Measurements from ENCODE around the gene MRPL34. TPM values are rescaled to one million over a fixed set of nuclear protein-coding genes. Genes with fewer than 3 reads are reported as not detected.
A peak's percentile ranks its signal among the peaks of the same experiment; 100 is the strongest.

The MRPL34 gene
- 28.3 TPM for total RNA-seq
- polyA plus RNA-seq (ENCODE audit: insufficient read depth in 1 of 8, insufficient read length in 8 of 8, low replicate concordance in 1 of 8), result 10 to 100 TPM; 25.0 to 43.0 (median 36.4) TPM
- long read RNA-seq, donor 1, transcript MRPL34-201 (2 exons, 968 nt), result major isoform, 10 of 10 reads
- long read RNA-seq, donor 1, partial matches to known transcripts, result 0 of 10 reads
- long read RNA-seq, donor 1, other reads (novel, unspliced or antisense), result 0 of 10 reads
- long read RNA-seq, donor 2, partial matches to known transcripts, result 11 of 15 reads
- long read RNA-seq, donor 2, other reads (novel, unspliced or antisense), result 0 of 15 reads
- long read RNA-seq, donor 3, transcript MRPL34-201 (2 exons, 968 nt), result major isoform, 24 of 47 reads
- long read RNA-seq, donor 3, partial matches to known transcripts, result 22 of 47 reads
- long read RNA-seq, donor 3, other reads (novel, unspliced or antisense), result 0 of 47 reads
- long read RNA-seq, donor 4, transcript MRPL34-201 (2 exons, 968 nt), result major isoform, 24 of 24 reads
- long read RNA-seq, donor 4, partial matches to known transcripts, result 0 of 24 reads
- long read RNA-seq, donor 4, other reads (novel, unspliced or antisense), result 0 of 24 reads
- long read RNA-seq, donor 5, transcript MRPL34-203 (3 exons, 863 nt), result minor isoform, 6 of 73 reads
- long read RNA-seq, donor 5, transcript MRPL34-201 (2 exons, 968 nt), result major isoform, 67 of 73 reads
- long read RNA-seq, donor 5, partial matches to known transcripts, result 0 of 73 reads
- long read RNA-seq, donor 5, other reads (novel, unspliced or antisense), result 0 of 73 reads
- long read RNA-seq, donor 6, transcript MRPL34-201 (2 exons, 968 nt), result major isoform, 51 of 51 reads
- long read RNA-seq, donor 6, partial matches to known transcripts, result 0 of 51 reads
- long read RNA-seq, donor 6, other reads (novel, unspliced or antisense), result 0 of 51 reads
- long read RNA-seq, donor 7, transcript MRPL34-201 (2 exons, 968 nt), result major isoform, 24 of 26 reads
- long read RNA-seq, donor 7, partial matches to known transcripts, result 0 of 26 reads
- long read RNA-seq, donor 7, other reads (novel, unspliced or antisense), result 0 of 26 reads
- long read RNA-seq, donor 8, transcript MRPL34-201 (2 exons, 968 nt), result major isoform, 19 of 19 reads
- long read RNA-seq, donor 8, partial matches to known transcripts, result 0 of 19 reads
- long read RNA-seq, donor 8, other reads (novel, unspliced or antisense), result 0 of 19 reads
- long read RNA-seq, donor 9, transcript MRPL34-201 (2 exons, 968 nt), result major isoform, 23 of 23 reads
- long read RNA-seq, donor 9, partial matches to known transcripts, result 0 of 23 reads
- long read RNA-seq, donor 9, other reads (novel, unspliced or antisense), result 0 of 23 reads
- long read RNA-seq, donor 10, transcript MRPL34-201 (2 exons, 968 nt), result major isoform, 46 of 114 reads
- long read RNA-seq, donor 10, partial matches to known transcripts, result 68 of 114 reads
- long read RNA-seq, donor 10, other reads (novel, unspliced or antisense), result 0 of 114 reads
- long read RNA-seq, donor 11, transcript MRPL34-201 (2 exons, 968 nt), result major isoform, 28 of 97 reads
- long read RNA-seq, donor 11, partial matches to known transcripts, result 61 of 97 reads
- long read RNA-seq, donor 11, other reads (novel, unspliced or antisense), result 8 of 97 reads

DNA sequence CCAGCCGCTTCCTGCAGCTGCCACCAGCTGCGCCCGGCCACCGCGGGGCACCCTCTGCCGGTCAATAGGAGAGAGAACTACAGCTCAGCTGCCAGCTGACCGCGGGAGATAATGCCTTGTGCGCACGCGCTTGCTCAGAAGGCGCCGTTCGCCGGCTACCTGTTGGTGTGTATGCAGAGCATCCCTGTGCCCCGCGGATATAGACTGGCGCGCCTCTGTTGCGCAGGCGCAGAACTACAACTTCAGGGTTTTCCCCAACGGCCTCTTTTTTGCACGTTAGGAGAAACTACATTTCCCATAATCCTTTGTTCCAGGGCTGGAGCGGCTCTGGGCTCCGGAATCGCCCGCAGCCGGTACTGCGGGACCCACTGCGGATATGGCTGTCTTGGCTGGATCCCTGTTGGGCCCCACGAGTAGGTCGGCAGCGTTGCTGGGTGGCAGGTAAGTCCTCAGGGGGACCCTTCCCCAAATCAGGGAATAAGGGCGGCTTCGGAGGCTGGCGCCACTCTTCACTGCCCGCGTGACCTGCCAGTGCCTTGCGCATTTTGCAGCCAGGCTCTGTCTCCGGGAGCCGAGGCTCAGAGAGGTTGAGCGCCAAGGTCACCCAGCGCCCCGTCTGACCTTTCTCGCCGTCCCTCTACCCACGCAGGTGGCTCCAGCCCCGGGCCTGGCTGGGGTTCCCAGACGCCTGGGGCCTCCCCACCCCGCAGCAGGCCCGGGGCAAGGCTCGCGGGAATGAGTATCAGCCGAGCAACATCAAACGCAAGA, at the start of gene MRPL34:
Gene MRPL34 (plus strand): TSS at position 356 of the 768 bp plus-strand sequence. CDS start 21 bp downstream, at position 377.
- H3K27me3 ChIP-seq (ENCODE audit: control insufficient read depth, insufficient read depth, low read length), result no peaks in the 10 kb centered on the region
- peak within 1 kb of the TSS; percentile 74 for H3K27ac ChIP-seq (ENCODE audit: low read length)
- DNase-seq, result peak; percentile 98
- WGBS (ENCODE audit: insufficient coverage), result 0% methylated on average over 51 of the region's 55 CpGs
- no peaks in the 10 kb centered on the region for H3K9me3 ChIP-seq (replicated peaks; ENCODE audit: control insufficient read depth, low read depth, low read length)
- H3K4me1 ChIP-seq (ENCODE audit: control insufficient read depth, insufficient read depth, low read length), result peaks cover 41% of the 10 kb centered on the region
- no peaks in the 10 kb centered on the region for H3K36me3 ChIP-seq (ENCODE audit: control insufficient read depth, insufficient read depth, low read length)
- peak within 1 kb of the TSS; percentile 50 for H3K4me3 ChIP-seq (ENCODE audit: low read length)

DNA sequence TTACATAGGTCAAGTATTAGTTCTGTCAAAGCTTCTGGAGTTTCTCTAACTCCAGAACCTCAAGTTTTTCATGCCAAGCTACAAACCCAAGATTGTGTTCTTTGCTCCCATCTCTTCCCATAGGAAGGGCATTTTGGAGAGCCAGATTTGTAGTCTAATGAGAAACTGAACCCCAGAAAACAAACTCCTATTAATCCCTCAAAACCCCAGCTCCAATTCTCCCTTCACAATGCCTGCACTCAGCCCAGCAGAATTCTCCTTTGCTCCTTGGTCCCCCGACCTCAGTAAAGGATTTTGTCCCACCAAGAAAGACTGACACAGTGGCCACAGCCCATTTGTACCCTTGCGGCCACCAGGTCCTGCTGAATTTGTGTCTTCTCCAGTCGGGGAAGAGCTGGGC, 49.5 kb upstream of the MRPL34 start:
- WGBS (ENCODE audit: insufficient coverage), result 76% methylated on average over 3 of the region's 3 CpGs
- Histone ChIP-seq H3K4me1 (ENCODE audit: control insufficient read depth, insufficient read depth, low read length) (no peaks in the 10 kb centered on the region), H3K27me3 (ENCODE audit: control insufficient read depth, insufficient read depth, low read length) (peaks cover 6% of the 10 kb centered on the region), H3K4me3 (ENCODE audit: low read length) (no peak overlapping the region), H3K9me3 (replicated peaks; ENCODE audit: control insufficient read depth, low read depth, low read length) (peaks cover 12% of the 10 kb centered on the region), H3K36me3 (ENCODE audit: control insufficient read depth, insufficient read depth, low read length) (no peaks in the 10 kb centered on the region), H3K27ac (ENCODE audit: low read length) (no peak overlapping the region)
- no peak for DNase-seq

DNA sequence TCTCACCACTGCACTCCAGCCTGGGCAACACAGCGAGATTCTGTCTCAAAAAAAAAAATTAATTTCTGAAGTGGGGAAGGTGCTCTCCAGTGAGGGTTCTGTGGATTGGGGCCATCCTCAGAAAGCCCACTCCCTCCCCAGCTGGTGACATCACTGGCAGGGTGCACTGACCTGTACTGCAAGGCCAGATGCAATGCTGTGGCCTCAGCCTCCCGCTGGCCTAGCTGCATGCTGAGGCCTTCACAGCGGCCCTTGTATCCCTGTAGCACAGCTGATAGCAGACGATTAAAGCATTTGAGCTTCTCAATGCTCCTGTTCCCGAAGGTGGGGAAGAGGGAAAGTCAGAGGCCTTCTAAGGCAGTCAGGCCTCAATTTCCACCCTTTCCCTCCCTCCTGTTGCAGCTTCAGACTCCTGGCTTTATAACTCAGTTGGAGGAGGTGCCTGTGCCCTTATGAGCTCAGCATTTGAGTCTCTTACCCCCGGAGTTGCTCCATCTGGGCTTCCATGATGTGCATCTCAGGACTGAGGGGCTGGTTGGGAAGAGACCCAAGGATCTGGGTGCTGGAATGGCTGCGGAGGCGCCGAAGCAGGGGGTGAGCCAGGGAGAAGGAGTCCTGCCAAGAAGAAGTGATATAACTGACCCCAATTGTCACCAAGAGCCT, 46.4 kb upstream of the MRPL34 start:
- no peak for DNase-seq
- Histone ChIP-seq H3K4me3 (ENCODE audit: low read length) (no peak overlapping the region), H3K27me3 (ENCODE audit: control insufficient read depth, insufficient read depth, low read length) (peaks cover 6% of the 10 kb centered on the region), H3K4me1 (ENCODE audit: control insufficient read depth, insufficient read depth, low read length) (no peaks in the 10 kb centered on the region), H3K9me3 (replicated peaks; ENCODE audit: control insufficient read depth, low read depth, low read length) (peaks cover 12% of the 10 kb centered on the region), H3K27ac (ENCODE audit: low read length) (no peak overlapping the region), H3K36me3 (ENCODE audit: control insufficient read depth, insufficient read depth, low read length) (no peaks in the 10 kb centered on the region)
- WGBS (ENCODE audit: insufficient coverage), result 98% methylated on average over 4 of the region's 9 CpGs

DNA sequence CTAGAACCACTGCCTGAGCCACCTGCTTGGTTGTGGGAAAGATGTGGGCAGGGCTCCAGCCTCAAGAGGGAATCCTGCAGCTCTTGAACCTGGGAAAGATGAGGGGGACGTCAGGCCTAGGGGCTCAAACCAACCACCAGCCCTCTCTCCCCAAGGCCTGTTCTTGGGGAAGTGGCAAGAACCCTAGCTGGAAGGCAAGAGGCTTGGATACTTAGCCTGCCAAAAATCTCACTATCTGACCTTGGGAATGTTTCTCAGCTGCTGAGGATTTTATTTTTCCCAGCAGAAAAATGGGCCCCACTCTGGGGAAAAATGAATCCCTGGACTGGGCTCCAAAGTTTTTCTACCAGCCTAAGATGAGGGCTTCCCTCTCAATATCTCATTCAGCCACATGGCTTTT, 45.7 kb upstream of the MRPL34 start:
- no peak overlapping the region for H3K27ac ChIP-seq (ENCODE audit: low read length)
- peaks cover 12% of the 10 kb centered on the region for H3K9me3 ChIP-seq (replicated peaks; ENCODE audit: control insufficient read depth, low read depth, low read length)
- no peaks in the 10 kb centered on the region for H3K36me3 ChIP-seq (ENCODE audit: control insufficient read depth, insufficient read depth, low read length)
- H3K27me3 ChIP-seq (ENCODE audit: control insufficient read depth, insufficient read depth, low read length), result peaks cover 6% of the 10 kb centered on the region
- no CpG with 5 or more reads among the region's 1 CpG for WGBS (ENCODE audit: insufficient coverage)
- peaks cover 4% of the 10 kb centered on the region for H3K4me1 ChIP-seq (ENCODE audit: control insufficient read depth, insufficient read depth, low read length)
- no peak for DNase-seq
- no peak overlapping the region for H3K4me3 ChIP-seq (ENCODE audit: low read length)

DNA sequence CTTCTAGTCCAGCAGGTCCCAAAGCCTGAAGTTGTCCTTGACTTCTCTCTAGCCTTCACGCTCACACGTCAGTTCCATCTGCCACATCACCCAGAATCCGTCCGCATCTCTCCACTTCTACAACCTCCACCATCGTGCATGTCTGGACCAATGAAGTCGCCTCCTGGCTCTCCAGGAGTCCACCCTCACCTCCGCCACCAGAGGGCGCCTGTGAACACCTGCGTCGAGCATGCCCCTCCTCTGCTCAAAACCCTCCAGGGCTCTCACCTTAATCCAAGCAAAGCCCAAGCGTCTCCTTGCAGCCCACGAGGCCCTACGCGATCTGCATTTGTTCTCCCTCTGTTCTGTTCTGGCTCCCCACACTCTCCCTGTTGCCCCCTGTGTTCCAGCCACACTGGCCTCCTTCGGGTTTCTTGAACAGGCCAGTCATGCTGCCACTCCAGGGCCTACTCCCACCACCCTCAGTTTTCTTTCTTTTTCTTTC, 44.8 kb upstream of the MRPL34 start:
- DNase-seq, result no peak
- H3K27ac ChIP-seq (ENCODE audit: low read length), result no peak overlapping the region
- WGBS (ENCODE audit: insufficient coverage), result 27% methylated on average over 15 of the region's 15 CpGs
- H3K27me3 ChIP-seq (ENCODE audit: control insufficient read depth, insufficient read depth, low read length), result peaks cover 6% of the 10 kb centered on the region
- peaks cover 12% of the 10 kb centered on the region for H3K9me3 ChIP-seq (replicated peaks; ENCODE audit: control insufficient read depth, low read depth, low read length)
- no peaks in the 10 kb centered on the region for H3K36me3 ChIP-seq (ENCODE audit: control insufficient read depth, insufficient read depth, low read length)
- no peak overlapping the region for H3K4me3 ChIP-seq (ENCODE audit: low read length)
- peaks cover 5% of the 10 kb centered on the region for H3K4me1 ChIP-seq (ENCODE audit: control insufficient read depth, insufficient read depth, low read length)

DNA sequence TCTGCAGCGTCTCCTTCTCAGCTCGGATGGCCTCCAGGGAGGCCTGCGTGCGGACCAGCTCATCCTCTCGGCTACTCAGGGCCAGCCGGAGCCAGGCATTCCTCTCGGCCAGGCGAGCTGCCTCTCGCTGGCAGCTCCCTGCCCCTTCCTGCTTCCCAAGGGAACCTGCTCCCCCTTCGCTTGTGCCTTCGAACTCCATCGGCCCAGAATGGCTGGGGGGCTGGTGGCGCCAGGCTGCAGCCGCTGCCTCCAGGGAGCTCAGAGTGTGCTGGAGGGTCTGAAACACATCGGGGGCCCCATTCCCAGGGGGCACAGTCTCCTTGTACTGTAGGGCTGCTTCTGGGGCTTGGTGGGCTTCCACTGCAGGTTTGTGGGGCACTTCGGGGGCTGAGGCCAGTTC, 43.1 kb upstream of the MRPL34 start:
- no peak overlapping the region for H3K4me3 ChIP-seq (ENCODE audit: low read length)
- H3K4me1 ChIP-seq (ENCODE audit: control insufficient read depth, insufficient read depth, low read length), result peaks cover 9% of the 10 kb centered on the region
- no peak for DNase-seq
- H3K36me3 ChIP-seq (ENCODE audit: control insufficient read depth, insufficient read depth, low read length), result no peaks in the 10 kb centered on the region
- no peak overlapping the region for H3K27ac ChIP-seq (ENCODE audit: low read length)
- peaks cover 12% of the 10 kb centered on the region for H3K9me3 ChIP-seq (replicated peaks; ENCODE audit: control insufficient read depth, low read depth, low read length)
- H3K27me3 ChIP-seq (ENCODE audit: control insufficient read depth, insufficient read depth, low read length), result peaks cover 4% of the 10 kb centered on the region
- 51% methylated on average over 16 of the region's 16 CpGs for WGBS (ENCODE audit: insufficient coverage)

DNA sequence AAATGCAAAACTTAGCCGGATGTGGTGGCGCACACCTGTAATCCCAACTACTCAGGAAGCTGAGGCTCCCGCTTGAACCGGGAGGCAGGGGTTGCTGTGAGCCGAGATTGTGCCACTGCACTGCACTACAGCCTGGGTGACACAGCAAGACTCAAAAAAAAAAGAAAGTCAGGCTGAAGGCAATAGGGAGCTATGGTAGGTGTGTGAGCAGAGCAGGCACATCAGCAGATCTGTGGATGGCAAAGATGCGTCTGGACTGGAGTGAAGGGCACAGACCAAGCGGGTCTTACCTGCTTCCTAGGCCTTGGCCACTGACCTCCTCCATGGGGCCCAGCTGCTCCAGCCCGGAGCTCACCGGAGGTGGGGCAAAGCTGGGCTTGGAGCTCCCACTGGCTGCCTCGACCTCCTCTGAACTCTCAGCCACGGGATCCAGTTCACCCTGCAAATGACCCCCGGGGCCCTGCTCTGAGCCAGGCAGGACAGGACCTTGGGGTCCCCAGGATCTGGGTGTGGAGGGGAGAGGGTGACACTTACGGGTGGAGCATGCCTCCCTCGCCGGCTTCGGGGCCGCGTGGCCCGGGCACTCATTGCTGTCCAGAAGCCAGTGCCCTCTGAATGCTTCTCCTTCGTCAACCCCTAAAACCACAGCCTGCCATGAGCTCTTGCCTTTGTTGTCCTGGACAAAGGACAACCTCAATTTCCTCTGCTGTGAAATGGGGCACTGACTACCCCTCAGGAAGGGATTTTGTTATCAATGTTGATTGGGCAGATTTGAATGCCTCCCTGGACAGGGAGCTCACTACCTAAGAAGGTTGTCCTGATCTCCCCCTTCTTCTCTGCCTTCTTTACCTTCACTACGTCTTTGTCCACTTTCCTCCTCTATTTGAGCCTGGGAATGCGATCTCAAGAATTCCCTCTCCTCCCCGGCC, 41.7 kb upstream of the MRPL34 start:
- no peak for DNase-seq
- H3K36me3 ChIP-seq (ENCODE audit: control insufficient read depth, insufficient read depth, low read length), result peaks cover 4% of the 10 kb centered on the region
- peaks cover 4% of the 10 kb centered on the region for H3K27me3 ChIP-seq (ENCODE audit: control insufficient read depth, insufficient read depth, low read length)
- 78% methylated on average over 14 of the region's 23 CpGs for WGBS (ENCODE audit: insufficient coverage)
- H3K4me1 ChIP-seq (ENCODE audit: control insufficient read depth, insufficient read depth, low read length), result peaks cover 15% of the 10 kb centered on the region
- peak overlapping the region; percentile 62 for H3K27ac ChIP-seq (ENCODE audit: low read length)
- H3K9me3 ChIP-seq (replicated peaks; ENCODE audit: control insufficient read depth, low read depth, low read length), result peaks cover 10% of the 10 kb centered on the region
- H3K4me3 ChIP-seq (ENCODE audit: low read length), result peak overlapping the region; percentile 38

DNA sequence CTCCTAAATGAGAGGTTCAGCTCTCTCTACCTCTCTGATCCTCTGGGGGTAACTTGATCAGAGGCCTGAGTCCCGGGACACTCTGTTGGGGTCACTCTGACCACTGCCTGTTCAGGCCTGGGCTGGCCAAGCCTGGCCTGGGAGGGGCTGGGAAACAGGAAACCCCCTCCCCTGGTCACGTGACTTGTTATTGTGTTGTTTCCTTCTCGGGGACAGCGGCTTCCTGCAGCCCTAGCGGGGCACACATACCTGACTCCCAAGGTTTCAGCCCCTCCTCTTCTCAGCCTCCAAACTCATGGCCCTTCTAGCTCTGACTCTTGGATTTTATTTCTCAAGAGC, 41.1 kb upstream of the MRPL34 start, which contains the start of gene USHBP1:
Gene USHBP1 (minus strand): TSS at position 105 of the 339 bp plus-strand sequence. CDS start 446 bp downstream, outside the sequence.
- Histone ChIP-seq H3K27me3 (ENCODE audit: control insufficient read depth, insufficient read depth, low read length) (no peaks in the 10 kb centered on the region), H3K27ac (ENCODE audit: low read length) (peak within 1 kb of the TSS; percentile 62), H3K4me3 (ENCODE audit: low read length) (peak within 1 kb of the TSS; percentile 38), H3K36me3 (ENCODE audit: control insufficient read depth, insufficient read depth, low read length) (peaks cover 10% of the 10 kb centered on the region), H3K9me3 (replicated peaks; ENCODE audit: control insufficient read depth, low read depth, low read length) (peaks cover 4% of the 10 kb centered on the region), H3K4me1 (ENCODE audit: control insufficient read depth, insufficient read depth, low read length) (peaks cover 15% of the 10 kb centered on the region)
- DNase-seq, result no peak
- WGBS (ENCODE audit: insufficient coverage), result 16% methylated on average over 3 of the region's 5 CpGs

Measured in muscle of leg (tissue), 16 donors.